Measurements from ENCODE around the gene TENT4A.
"Not testable (repeated sequence)": the region's sequence is repeated elsewhere in the genome, so short reads cannot be mapped to it uniquely, and the experiment has no call there.

Gene TENT4A

GRCh38 chr5:6768590-6769230, 55.5 kb downstream of the TENT4A start:
- DNase-seq (ENCODE audit: low read depth in 3 of 3, low spot score in 1 of 3): no peak

- DNase-seq (ENCODE audit: low read depth in 3 of 3, low spot score in 1 of 3): no peak
Measured at GRCh38 chr5:6770826-6771607, 57.8 kb downstream of the TENT4A start.

- no peak for DNase-seq (ENCODE audit: low read depth in 3 of 3, low spot score in 1 of 3)
Measured at GRCh38 chr5:6772886-6773285, 59.7 kb downstream of the TENT4A start.

GRCh38 chr5:6773342-6774035, 60.3 kb downstream of the TENT4A start:
- no peak for DNase-seq (ENCODE audit: low read depth in 3 of 3, low spot score in 1 of 3)

- DNase-seq (ENCODE audit: low read depth in 3 of 3, low spot score in 1 of 3): not testable (repeated sequence)
Measured at GRCh38 chr5:6774207-6774606, 61.0 kb downstream of the TENT4A start.

- no peak for DNase-seq (ENCODE audit: low read depth in 3 of 3, low spot score in 1 of 3)
Measured at GRCh38 chr5:6774721-6775204, 61.5 kb downstream of the TENT4A start.

GRCh38 chr5:6775571-6775970, 62.3 kb downstream of the TENT4A start:
- DNase-seq (ENCODE audit: low read depth in 3 of 3, low spot score in 1 of 3): no peak

GRCh38 chr5:6780802-6781391, 67.7 kb downstream of the TENT4A start:
- DNase-seq (ENCODE audit: low read depth in 3 of 3, low spot score in 1 of 3): no peak

- DNase-seq (ENCODE audit: low read depth in 3 of 3, low spot score in 1 of 3): no peak
Measured at GRCh38 chr5:6781716-6782115, 68.5 kb downstream of the TENT4A start.

GRCh38 chr5:6783787-6784186, 70.6 kb downstream of the TENT4A start:
- DNase-seq (ENCODE audit: low read depth in 3 of 3, low spot score in 1 of 3): no peak

- DNase-seq (ENCODE audit: low read depth in 3 of 3, low spot score in 1 of 3): no peak
Measured at GRCh38 chr5:6784481-6784880, 71.2 kb downstream of the TENT4A start.

GRCh38 chr5:6785161-6785860, 72.1 kb downstream of the TENT4A start:
- DNase-seq (ENCODE audit: low read depth in 3 of 3, low spot score in 1 of 3): no peak

- DNase-seq (ENCODE audit: low read depth in 3 of 3, low spot score in 1 of 3): no peak
Measured at GRCh38 chr5:6785861-6786180, 72.6 kb downstream of the TENT4A start.

- DNase-seq (ENCODE audit: low read depth in 3 of 3, low spot score in 1 of 3): no peak
Measured at GRCh38 chr5:6786786-6787495, 73.7 kb downstream of the TENT4A start.

GRCh38 chr5:6787941-6788340, 74.7 kb downstream of the TENT4A start:
- DNase-seq (ENCODE audit: low read depth in 3 of 3, low spot score in 1 of 3): no peak

- no peak for DNase-seq (ENCODE audit: low read depth in 3 of 3, low spot score in 1 of 3)
Measured at GRCh38 chr5:6788439-6788838, 75.2 kb downstream of the TENT4A start.

GRCh38 chr5:6788956-6789649, 75.9 kb downstream of the TENT4A start:
- DNase-seq (ENCODE audit: low read depth in 3 of 3, low spot score in 1 of 3): no peak

- DNase-seq (ENCODE audit: low read depth in 3 of 3, low spot score in 1 of 3): no peak
Measured at GRCh38 chr5:6790346-6790865, 77.2 kb downstream of the TENT4A start.

- DNase-seq (ENCODE audit: low read depth in 3 of 3, low spot score in 1 of 3): no peak
Measured at GRCh38 chr5:6791031-6791430, 77.8 kb downstream of the TENT4A start.

- no peak for DNase-seq (ENCODE audit: low read depth in 3 of 3, low spot score in 1 of 3)
Measured at GRCh38 chr5:6792376-6792775, 79.1 kb downstream of the TENT4A start.
